ENCODE results near the gene ATG7. TPM values are rescaled to one million over a fixed set of nuclear protein-coding genes. Genes with fewer than 3 reads are reported as not detected.
"Not testable (repeated sequence)": the region's sequence is repeated elsewhere in the genome, so short reads cannot be mapped to it uniquely, and the experiment has no call there.

Gene ATG7
- total RNA-seq, 1 donor from 2014 or later, result 51.7 TPM

DNA sequence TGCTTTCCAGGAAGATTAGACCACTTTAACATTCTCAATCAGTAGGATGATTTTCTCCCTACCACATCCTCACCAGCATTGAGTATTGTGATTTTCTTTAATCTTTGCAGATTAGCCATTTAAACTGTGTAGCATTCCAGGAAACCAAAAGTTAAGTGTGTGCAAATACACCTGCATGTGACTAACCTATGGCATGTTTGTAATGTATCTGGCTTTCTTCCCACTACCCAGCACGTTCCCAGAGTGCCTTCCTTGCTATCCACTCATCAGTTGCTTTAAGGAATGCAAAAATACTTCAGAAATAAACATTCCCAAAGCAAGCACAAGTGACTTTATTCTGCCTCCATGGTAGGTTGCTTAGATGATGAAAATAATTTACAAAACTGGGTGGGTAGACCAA, 74.2 kb downstream of the ATG7 start:
- Mint-ChIP-seq H3K27ac (no peak overlapping the region), H3K4me3 (no peak overlapping the region), H3K36me3 (ENCODE audit: low read depth) (peaks cover 81% of the 10 kb centered on the region), H3K4me1 (no peaks in the 10 kb centered on the region), H3K9me3 (peaks cover 2% of the 10 kb centered on the region), H3K27me3 (no peaks in the 10 kb centered on the region)
- intact Hi-C loops (cut with micrococcal nuclease), result no loop called here
- no peak for TF ChIP-seq CTCF (IDR thresholded peaks at IDR 0.05)
- ChIA-PET CTCF (no interaction called here), POLR2A (no interaction called here)
- DNase-seq (no peak), ATAC-seq (ENCODE audit: low read depth) (no peak)

DNA sequence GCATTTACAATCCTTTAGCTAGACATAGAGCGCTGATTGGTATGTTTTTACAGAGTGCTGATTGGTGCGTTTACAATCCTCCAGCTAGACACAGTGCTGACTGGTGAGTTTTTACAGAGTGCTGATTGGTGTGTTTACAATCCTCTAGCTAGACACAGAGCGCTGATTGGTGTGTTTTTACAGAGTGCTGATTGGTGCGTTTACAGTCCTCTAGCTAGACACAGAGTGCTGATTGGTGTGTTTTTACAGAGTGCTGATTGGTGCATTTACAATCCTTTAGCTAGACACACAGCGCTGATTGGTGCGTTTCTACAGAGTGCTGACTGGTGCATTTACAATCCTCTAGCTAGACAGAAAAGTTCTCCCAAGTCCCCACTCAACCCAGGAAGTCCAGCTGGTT, 76.7 kb downstream of the ATG7 start:
- ATAC-seq (ENCODE audit: low read depth); H3K4me1 Mint-ChIP-seq; POLR2A ChIA-PET; H3K4me3 Mint-ChIP-seq; H3K27me3 Mint-ChIP-seq; intact Hi-C loops (cut with micrococcal nuclease); DNase-seq; H3K9me3 Mint-ChIP-seq; H3K27ac Mint-ChIP-seq: not testable (repeated sequence)
- CTCF ChIA-PET, result interaction anchor here (1.9 kb wide), 1 partner anchor 112 kb away, joined by 5 read pairs; no protein-coding TSS in a partner anchor
- peaks cover 80% of the 10 kb centered on the region for H3K36me3 Mint-ChIP-seq (ENCODE audit: low read depth)

DNA sequence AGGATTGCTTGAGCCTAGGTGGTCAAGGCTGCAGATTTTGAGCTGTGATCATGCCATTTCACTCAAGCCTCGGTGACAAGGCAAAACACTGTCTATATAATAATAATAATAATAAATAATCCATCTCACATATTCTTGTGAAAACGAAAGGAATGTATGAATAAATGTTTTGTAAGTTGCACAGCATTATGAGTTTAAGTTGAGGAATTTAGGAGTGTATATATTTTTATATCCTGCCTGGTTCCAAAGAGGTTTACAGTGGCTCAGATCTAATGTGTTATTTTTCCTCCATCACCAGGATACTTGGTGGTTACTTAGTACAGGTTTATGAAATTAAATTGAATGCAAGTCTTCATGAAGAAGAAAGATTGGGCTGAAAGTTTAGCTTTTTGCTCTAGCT, 77.2 kb downstream of the ATG7 start:
- ChIA-PET CTCF (interaction anchor here (0.6 to 1.9 kb wide), 2 partner anchors 15 to 113 kb away, joined by 3 to 5 read pairs; no protein-coding TSS in a partner anchor), POLR2A (no interaction called here)
- ATAC-seq (ENCODE audit: low read depth) (no peak), DNase-seq (no peak)
- no peak overlapping the region for H3K4me3 Mint-ChIP-seq
- TF ChIP-seq CTCF (IDR thresholded peaks at IDR 0.05), result no peak
- H3K36me3 Mint-ChIP-seq (ENCODE audit: low read depth), result peaks cover 78% of the 10 kb centered on the region
- peaks cover 2% of the 10 kb centered on the region for H3K9me3 Mint-ChIP-seq
- H3K27ac Mint-ChIP-seq, result no peak overlapping the region
- no peaks in the 10 kb centered on the region for H3K27me3 Mint-ChIP-seq
- H3K4me1 Mint-ChIP-seq, result no peaks in the 10 kb centered on the region
- intact Hi-C loops (cut with micrococcal nuclease), result no loop called here

DNA sequence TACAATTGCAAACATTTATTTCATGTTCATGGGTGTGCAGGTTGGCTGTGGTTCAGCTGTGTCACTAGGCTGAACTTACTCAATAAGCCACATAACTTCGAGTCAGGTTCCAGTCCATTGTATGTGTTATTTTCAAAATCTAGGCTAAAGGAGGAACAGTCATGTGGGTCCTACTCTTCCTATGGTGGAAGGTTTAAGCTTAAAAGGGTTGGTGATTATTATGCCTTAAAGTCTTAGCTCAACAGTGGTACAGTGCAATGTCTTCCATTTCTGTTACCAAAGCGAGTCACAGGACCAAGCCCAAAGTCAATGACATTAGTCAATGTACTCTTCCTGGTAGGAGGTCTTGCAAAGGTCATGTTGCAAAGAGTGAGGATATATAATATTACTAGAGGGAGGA, 78.2 kb downstream of the ATG7 start:
- Mint-ChIP-seq H3K27me3 (no peaks in the 10 kb centered on the region), H3K27ac (no peak overlapping the region), H3K9me3 (peaks cover 2% of the 10 kb centered on the region), H3K36me3 (ENCODE audit: low read depth) (peaks cover 76% of the 10 kb centered on the region), H3K4me1 (no peaks in the 10 kb centered on the region), H3K4me3 (no peak overlapping the region)
- POLR2A ChIA-PET, result interaction anchor here (0.5 kb wide), 1 partner anchor 273 kb away, joined by 3 read pairs; no protein-coding TSS in a partner anchor
- no peak for ATAC-seq (ENCODE audit: low read depth)
- TF ChIP-seq CTCF (IDR thresholded peaks at IDR 0.05), result no peak
- DNase-seq, result no peak
- intact Hi-C loops (cut with micrococcal nuclease), result no loop called here
- CTCF ChIA-PET, result no interaction called here

- Mint-ChIP-seq H3K36me3 (ENCODE audit: low read depth) (peaks cover 75% of the 10 kb centered on the region), H3K4me3 (no peak overlapping the region), H3K9me3 (peaks cover 2% of the 10 kb centered on the region), H3K27me3 (no peaks in the 10 kb centered on the region), H3K4me1 (no peaks in the 10 kb centered on the region), H3K27ac (no peak overlapping the region)
- ATAC-seq (ENCODE audit: low read depth) (no peak), DNase-seq (no peak)
- intact Hi-C loops (cut with micrococcal nuclease), result no loop called here
- ChIA-PET CTCF (no interaction called here), POLR2A (no interaction called here)
- no peak for TF ChIP-seq CTCF (IDR thresholded peaks at IDR 0.05)
These were observed 79.3 kb downstream of the ATG7 start for GRCh38 chr3:11351451-11351850.

GRCh38 chr3:11356269-11356668, 84.1 kb downstream of the ATG7 start:
- DNase-seq (no peak), ATAC-seq (ENCODE audit: low read depth) (no peak)
- no peaks in the 10 kb centered on the region for H3K4me1 Mint-ChIP-seq
- H3K4me3 Mint-ChIP-seq, result no peak overlapping the region
- H3K9me3 Mint-ChIP-seq, result no peaks in the 10 kb centered on the region
- H3K27ac Mint-ChIP-seq, result no peak overlapping the region
- H3K36me3 Mint-ChIP-seq (ENCODE audit: low read depth), result peaks cover 62% of the 10 kb centered on the region
- ChIA-PET POLR2A (no interaction called here), CTCF (no interaction called here)
- TF ChIP-seq CTCF (IDR thresholded peaks at IDR 0.05), result no peak
- intact Hi-C loops (cut with micrococcal nuclease), result no loop called here
- H3K27me3 Mint-ChIP-seq, result no peaks in the 10 kb centered on the region

All from activated B cell treated with CpG ODN at 0.5 μM for 24 hours (primary cell).